Measurements from ENCODE around the gene YRDC.

GRCh38 chr1:37809942-37810341 lies 1.9 kb upstream of the YRDC start:
- TF ChIP-seq CTCF (IDR thresholded peaks at IDR 0.05; ENCODE audit: low read depth, low read length, missing input control) (no peak), ATF3 (IDR thresholded peaks at IDR 0.05) (no peak), EGR1 (IDR thresholded peaks at IDR 0.05; ENCODE audit: low read depth in 2 of 2) (no peak)
